Activated naive CD4-positive, alpha-beta T cell treated with Interleukin-2 at 50 U/mL for 16 hours (primary cell): Measurements from ENCODE around the gene PDZRN3.

Source experiments
- DNase-seq: peaks from one replicate; pipeline ENCODE4 v3.0.0-alpha.2; 2020

The PDZRN3 gene

GRCh38 chr3:73622091-73622805, 2.5 kb downstream of the PDZRN3 start:
- no peak for DNase-seq

- no peak for DNase-seq
Measured at GRCh38 chr3:73621388-73621787, 3.4 kb downstream of the PDZRN3 start.

- DNase-seq, result no peak
Measured at GRCh38 chr3:73618461-73618860, 6.3 kb downstream of the PDZRN3 start.

- no peak for DNase-seq
Measured at GRCh38 chr3:73616056-73616455, 8.7 kb downstream of the PDZRN3 start.

- no peak for DNase-seq
Measured at GRCh38 chr3:73614419-73614818, 10.3 kb downstream of the PDZRN3 start.

GRCh38 chr3:73611176-73611575, 13.6 kb downstream of the PDZRN3 start:
- no peak for DNase-seq

GRCh38 chr3:73610493-73610892, 14.2 kb downstream of the PDZRN3 start:
- no peak for DNase-seq

GRCh38 chr3:73609655-73610054, 15.1 kb downstream of the PDZRN3 start:
- no peak for DNase-seq

- DNase-seq, result no peak
Measured at GRCh38 chr3:73609315-73609641, 15.5 kb downstream of the PDZRN3 start.

GRCh38 chr3:73608456-73609314, 16.1 kb downstream of the PDZRN3 start:
- DNase-seq, result no peak

GRCh38 chr3:73605861-73606260, 18.9 kb downstream of the PDZRN3 start:
- DNase-seq, result no peak

- no peak for DNase-seq
Measured at GRCh38 chr3:73605412-73605811, 19.3 kb downstream of the PDZRN3 start.

GRCh38 chr3:73604451-73604850, 20.3 kb downstream of the PDZRN3 start:
- DNase-seq, result no peak

- no peak for DNase-seq
Measured at GRCh38 chr3:73603762-73604171, 21.0 kb downstream of the PDZRN3 start.

- no peak for DNase-seq
Measured at GRCh38 chr3:73602170-73602569, 22.6 kb downstream of the PDZRN3 start.

- no peak for DNase-seq
Measured at GRCh38 chr3:73601481-73601880, 23.3 kb downstream of the PDZRN3 start.

- DNase-seq, result no peak
Measured at GRCh38 chr3:73601011-73601410, 23.7 kb downstream of the PDZRN3 start.

GRCh38 chr3:73600293-73600938, 24.3 kb downstream of the PDZRN3 start:
- no peak for DNase-seq

- no peak for DNase-seq
Measured at GRCh38 chr3:73599605-73600004, 25.1 kb downstream of the PDZRN3 start.

GRCh38 chr3:73597476-73597875, 27.3 kb downstream of the PDZRN3 start:
- DNase-seq, result no peak

GRCh38 chr3:73592154-73593144, 32.3 kb downstream of the PDZRN3 start:
- DNase-seq, result no peak

GRCh38 chr3:73591286-73591800, 33.4 kb downstream of the PDZRN3 start:
- no peak for DNase-seq
